HCT116 (cell line): ENCODE measurements around the gene SEMA5B. TPM values are rescaled to one million over a fixed set of nuclear protein-coding genes. Genes with fewer than 3 reads are reported as not detected.

ENCODE experiments used
- ATAC-seq: fragments of 200-7000 bp; cut with Tn5 transposase; 2 replicates; pipeline ENCODE4 v1.9.1; 2020; ENCODE audit warnings: mild to moderate bottlenecking, moderate library complexity
- BruUV-seq: library from RNA; stranded (reverse); fragments of 400-500 nt; replicated peaks from 2 replicates; lab custom pipeline; 2021; lab: Mats Ljungman, UMichigan
- CTCF ChIA-PET: fragments of 300-600 bp; sonication (Branson Sonifier 250); formaldehyde crosslinking; loops from one replicate; lab custom pipeline; 2021; ENCODE audit warnings: antibody characterized with exemption; lab: Charles Lee
- POLR2A ChIA-PET: fragments of 300-600, 350-600 bp; sonication (Branson Sonifier 250); formaldehyde crosslinking; loops from one replicate; lab custom pipeline; 2021; ENCODE audit warnings: antibody characterized with exemption; lab: Charles Lee
- RAD21 ChIA-PET, 2 experiments: fragments of 300-600 bp; sonication (Branson Sonifier 250); formaldehyde crosslinking; loops; one replicate each; lab custom pipeline; 2023; ENCODE audit warnings: low total read pairs in 2 of 2; ENCODE audit not compliant: uncharacterized antibody in 2 of 2, unreplicated experiment in 2 of 2, low non-redundant PET in 1 of 2; lab: Charles Lee
- DNase-seq: peaks from one replicate; pipeline ENCODE4 v3.0.0-alpha.2; 2010; ENCODE audit warnings: low read depth, low spot score
- H2AFZ ChIP-seq: fragments of 200-600 bp; shearing (Covaris generic), sonication (generic); 2 replicates; pipeline ENCODE4 v1.6.1; 2017; ENCODE audit warnings: low read depth, mixed run types, mixed read lengths, antibody characterized with exemption, low read length; ENCODE audit not compliant: poor library complexity, severe bottlenecking
- H3K27ac ChIP-seq: 2 replicates; pipeline ENCODE4 v1.5.1; 2012; ENCODE audit warnings: low read depth, low read length
- H3K27me3 ChIP-seq: fragments of 200-600 bp; sonication (generic); 2 replicates; pipeline ENCODE4 v1.6.1; 2016; ENCODE audit warnings: mixed run types, low read length, mixed read lengths; ENCODE audit not compliant: insufficient read depth
- H3K36me3 ChIP-seq, 2 experiments: fragments of 200-500 bp in 1 of 2; fragments of 200-600 bp in 1 of 2; sonication (Bioruptor generic) in 1 of 2; sonication (generic) in 1 of 2; 2 replicates each; pipeline versions ENCODE4 v1.5.1 to v1.6.1; 2014 to 2016; ENCODE audit warnings: low read length in 2 of 2, inconsistent platforms in 1 of 2, mixed read lengths in 1 of 2, mixed run types in 1 of 2; ENCODE audit not compliant: insufficient read depth in 2 of 2, control insufficient read depth in 1 of 2
- H3K4me1 ChIP-seq, 2 experiments: fragments of 200-600 bp in 1 of 2; sonication (generic) in 1 of 2; 2 replicates each; pipeline versions ENCODE4 v1.5.1 to v1.6.1; 2012 to 2017; ENCODE audit warnings: low read length in 2 of 2, inconsistent platforms in 1 of 2, mild to moderate bottlenecking in 1 of 2, mixed read lengths in 1 of 2, mixed run types in 1 of 2, moderate library complexity in 1 of 2; ENCODE audit not compliant: insufficient read depth in 2 of 2, control insufficient read depth in 1 of 2
- H3K4me2 ChIP-seq: fragments of 200-600 bp; sonication (generic); 2 replicates; pipeline ENCODE4 v1.6.1; 2017; ENCODE audit warnings: mixed run types, low read length, mixed read lengths
- H3K4me3 ChIP-seq, 2 experiments: fragments of 200-600 bp in 1 of 2; sonication (generic) in 1 of 2; replicated peaks in 1 of 2; 2 replicates each; pipeline ENCODE4 v1.5.1; 2011 to 2016; ENCODE audit warnings: low read length in 2 of 2, control low read depth in 1 of 2, low read depth in 1 of 2, mild to moderate bottlenecking in 1 of 2, mixed read lengths in 1 of 2, mixed run types in 1 of 2
- H3K79me2 ChIP-seq: fragments of 200-600 bp; sonication (generic); 2 replicates; pipeline ENCODE4 v1.6.1; 2017; ENCODE audit warnings: mild to moderate bottlenecking, mixed run types, low read length, moderate library complexity, mixed read lengths; ENCODE audit not compliant: insufficient read depth
- H3K9ac ChIP-seq: fragments of 200-600 bp; sonication (generic); 2 replicates; pipeline ENCODE4 v1.6.1; 2016; ENCODE audit warnings: low read length, mixed read lengths
- H3K9me2 ChIP-seq: fragments of 200-600 bp; sonication (generic), shearing (Covaris generic); 2 replicates; pipeline ENCODE4 v1.6.1; 2017; ENCODE audit warnings: mixed run types, mild to moderate bottlenecking, moderate library complexity; ENCODE audit not compliant: insufficient read depth
- H3K9me3 ChIP-seq, 2 experiments: fragments of 200-500 bp in 1 of 2; fragments of 200-600 bp in 1 of 2; sonication (Bioruptor generic) in 1 of 2; sonication (generic) in 1 of 2; 2 replicates each; pipeline ENCODE4 v1.6.1; 2014 to 2017; ENCODE audit warnings: low read length in 2 of 2, mixed read lengths in 2 of 2, inconsistent platforms in 1 of 2, low read depth in 1 of 2, mild to moderate bottlenecking in 1 of 2, mixed run types in 1 of 2, moderate library complexity in 1 of 2; ENCODE audit not compliant: control insufficient read depth in 1 of 2, insufficient read depth in 1 of 2
- H4K20me1 ChIP-seq: fragments of 200-600 bp; sonication (generic), shearing (Covaris generic); 2 replicates; pipeline ENCODE4 v1.6.1; 2017; ENCODE audit warnings: mixed run types, mild to moderate bottlenecking, moderate library complexity; ENCODE audit not compliant: insufficient read depth
- ATF3 ChIP-seq: IDR thresholded peaks from 2 replicates; pipeline ENCODE4 v1.6.1; 2012
- EGR1 ChIP-seq: IDR thresholded peaks from 2 replicates; pipeline ENCODE4 v1.6.1; 2012; ENCODE audit warnings: low read depth
- EZH2 ChIP-seq: fragments of 200-600 bp; sonication (generic); IDR thresholded peaks from 2 replicates; pipeline ENCODE4 v1.6.1; 2017; ENCODE audit warnings: antibody characterized with exemption, mixed run types
- JUND ChIP-seq: IDR thresholded peaks from 2 replicates; pipeline ENCODE4 v1.6.1; 2012
- REST ChIP-seq: IDR thresholded peaks from 2 replicates; pipeline ENCODE4 v1.6.1; 2012; ENCODE audit warnings: low read depth
- SP1 ChIP-seq: IDR thresholded peaks from 2 replicates; pipeline ENCODE4 v1.6.1; 2012; ENCODE audit warnings: low read depth
- YY1 ChIP-seq: IDR thresholded peaks from 2 replicates; pipeline ENCODE4 v1.6.1; 2011; ENCODE audit warnings: low read length, low read depth, moderate library complexity, mild to moderate bottlenecking; ENCODE audit not compliant: insufficient replicate concordance; ENCODE audit errors: extremely low read depth
- ZBTB33 ChIP-seq: IDR thresholded peaks from 2 replicates; pipeline ENCODE4 v1.6.1; 2011; ENCODE audit warnings: mild to moderate bottlenecking, low read length, moderate library complexity; ENCODE audit not compliant: insufficient replicate concordance; ENCODE audit errors: extremely low read depth
- intact Hi-C: fragments of 100-400 bp; cut with micrococcal nuclease; formaldehyde crosslinking; loops from 2 replicates; pipeline ENCODE4 v1.10.0; 2022
- total RNA-seq: library from RNA; stranded (reverse); gene quantifications from one replicate; pipeline ENCODE4 v1.2.1, GENCODE V29; 2021; ENCODE audit not compliant: unreplicated experiment

SEMA5B gene
- total RNA-seq, 1 experiment from 2014 or later, result 0.15 TPM

- no peak for TF ChIP-seq EGR1
- TF ChIP-seq ATF3, result no peak
Measured at GRCh38 chr3:123024056-123024455, 3.5 kb downstream of the SEMA5B start (continued).

- no peaks in the 10 kb centered on the region for H3K36me3 ChIP-seq
- no peak overlapping the region for H3K9ac ChIP-seq
- H3K9me2 ChIP-seq, result no peaks in the 10 kb centered on the region
- H3K4me1 ChIP-seq, result 0 out of 4 replicates have a peak, but pooled peaks cover 0 to under 1% of the 10 kb centered on the region in 2 experiments
- RAD21 ChIA-PET, result no interaction called here
- intact Hi-C loops, result no loop called here
- no peak for TF ChIP-seq JUND
- TF ChIP-seq EGR1, result no peak
- no peak for TF ChIP-seq REST
- no peak for TF ChIP-seq YY1
- no peak for TF ChIP-seq SP1
- no peak for TF ChIP-seq EZH2
- no peak for TF ChIP-seq ZBTB33
- POLR2A ChIA-PET, result no interaction called here
- CTCF ChIA-PET, result no interaction called here
- no peaks in the 10 kb centered on the region for H4K20me1 ChIP-seq
- H2AFZ ChIP-seq, result no peak overlapping the region
- H3K27ac ChIP-seq, result no peak overlapping the region
- H3K27me3 ChIP-seq, result peaks cover 21% of the 10 kb centered on the region; the same call in 1 of the 2 replicates
- no peak overlapping the region for H3K4me2 ChIP-seq
- no peak overlapping the region for H3K4me3 ChIP-seq
- H3K9me3 ChIP-seq, result no peaks in the 10 kb centered on the region
- DNase-seq, result no peak
- BruUV-seq, result no TSS peak
- no peaks in the 10 kb centered on the region for H3K79me2 ChIP-seq
- no peak for ATAC-seq
Measured at GRCh38 chr3:123021996-123022510, 5.5 kb downstream of the SEMA5B start.
